ENCODE data around the gene TMEM208. TPM values are rescaled to one million over a fixed set of nuclear protein-coding genes. Genes with fewer than 3 reads are reported as not detected.

Gene TMEM208
- total and polyA plus RNA-seq, 3 experiments from 2014 or later = 58.4 to 83.7 (median 69.5) TPM

GRCh38 chr16:67206129-67206837, 20.6 kb upstream of the TMEM208 start:
- Mint-ChIP-seq H3K4me1 (no peaks in the 10 kb centered on the region), H3K27ac (peak overlapping the region in 5 of 8 donors; percentile 5 to 88 (median 48))
- H3K27me3 ChIP-seq (ENCODE audit: insufficient read depth, low read length, poor library complexity, severe bottlenecking) = no peaks in the 10 kb centered on the region

GRCh38 chr16:67206838-67207248, 20.1 kb upstream of the TMEM208 start:
- H3K36me3 Mint-ChIP-seq = peaks cover 0 to 20% (median 0%) of the 10 kb centered on the region in 3 donors
- H3K4me3 Mint-ChIP-seq = peak overlapping the region in 1 of 7 donors; percentile 15
- Histone ChIP-seq H3K36me3 (ENCODE audit: insufficient read depth, low read length) (no peaks in the 10 kb centered on the region), H3K4me1 (ENCODE audit: insufficient read depth, low read length) (no peaks in the 10 kb centered on the region), H3K27me3 (ENCODE audit: insufficient read depth, low read length, poor library complexity, severe bottlenecking) (no peaks in the 10 kb centered on the region), H3K4me3 (ENCODE audit: low read length) (no peak overlapping the region), H3K27ac (ENCODE audit: low read depth, low read length) (no peak overlapping the region), H3K9me3 (ENCODE audit: low read length) (no peaks in the 10 kb centered on the region)
- ChIA-PET CTCF (no interaction called here), POLR2A (no interaction called here)
- peaks cover 0 to 2% of the 10 kb centered on the region in 2 donors for H3K27me3 Mint-ChIP-seq
- H3K4me1 Mint-ChIP-seq = no peaks in the 10 kb centered on the region
- DNase-seq = no peak
- H3K27ac Mint-ChIP-seq = peak overlapping the region in 2 of 8 donors; percentile 26 to 32
- H3K9me3 Mint-ChIP-seq = no peaks in the 10 kb centered on the region

More at GRCh38 chr16:67206129-67206837, 20.6 kb upstream of the TMEM208 start:
- Histone ChIP-seq H3K4me3 (ENCODE audit: low read length) (no peak overlapping the region), H3K9me3 (ENCODE audit: low read length) (no peaks in the 10 kb centered on the region), H3K27ac (ENCODE audit: low read depth, low read length) (no peak overlapping the region), H3K36me3 (ENCODE audit: insufficient read depth, low read length) (no peaks in the 10 kb centered on the region), H3K4me1 (ENCODE audit: insufficient read depth, low read length) (no peaks in the 10 kb centered on the region)
- DNase-seq = no peak
- H3K36me3 Mint-ChIP-seq = peaks cover 0 to 25% (median 0%) of the 10 kb centered on the region in 3 donors
- H3K9me3 Mint-ChIP-seq = no peaks in the 10 kb centered on the region
- H3K4me3 Mint-ChIP-seq = peak overlapping the region in 1 of 7 donors; percentile 15
- CTCF ChIA-PET = no interaction called here
- no peaks in the 10 kb centered on the region for H3K27me3 Mint-ChIP-seq
- POLR2A ChIA-PET = no interaction called here

GRCh38 chr16:67207249-67208091, 19.5 kb upstream of the TMEM208 start:
- CTCF ChIA-PET = no interaction called here
- H3K27ac ChIP-seq (ENCODE audit: low read depth, low read length) = no peak overlapping the region
- H3K36me3 ChIP-seq (ENCODE audit: insufficient read depth, low read length) = no peaks in the 10 kb centered on the region
- no peaks in the 10 kb centered on the region for H3K27me3 ChIP-seq (ENCODE audit: insufficient read depth, low read length, poor library complexity, severe bottlenecking)
- peak in 1 of 5 donors; percentile 42 for DNase-seq
- H3K9me3 Mint-ChIP-seq = no peaks in the 10 kb centered on the region
- H3K27ac Mint-ChIP-seq = peak overlapping the region in 1 of 8 donors; percentile 26
- no peaks in the 10 kb centered on the region for H3K4me1 ChIP-seq (ENCODE audit: insufficient read depth, low read length)
- H3K9me3 ChIP-seq (ENCODE audit: low read length) = no peaks in the 10 kb centered on the region
- peaks cover 0 to 2% of the 10 kb centered on the region in 2 donors for H3K27me3 Mint-ChIP-seq
- peaks cover 0 to 15% (median 0%) of the 10 kb centered on the region in 3 donors for H3K36me3 Mint-ChIP-seq
- POLR2A ChIA-PET = no interaction called here
- no peaks in the 10 kb centered on the region for H3K4me1 Mint-ChIP-seq
- no peak overlapping the region for H3K4me3 ChIP-seq (ENCODE audit: low read length)
- H3K4me3 Mint-ChIP-seq = no peak overlapping the region

- POLR2A ChIA-PET = no interaction called here
- no peaks in the 10 kb centered on the region for H3K9me3 Mint-ChIP-seq
- no peaks in the 10 kb centered on the region for H3K36me3 ChIP-seq (ENCODE audit: insufficient read depth, low read length)
- peaks cover 0 to 8% (median 0%) of the 10 kb centered on the region in 3 donors for H3K36me3 Mint-ChIP-seq
- no peaks in the 10 kb centered on the region for H3K27me3 ChIP-seq (ENCODE audit: insufficient read depth, low read length, poor library complexity, severe bottlenecking)
- H3K4me1 Mint-ChIP-seq = no peaks in the 10 kb centered on the region
- H3K27ac Mint-ChIP-seq = no peak overlapping the region
- H3K4me1 ChIP-seq (ENCODE audit: insufficient read depth, low read length) = no peaks in the 10 kb centered on the region
- no peaks in the 10 kb centered on the region for H3K9me3 ChIP-seq (ENCODE audit: low read length)
- CTCF ChIA-PET = interaction anchor here (1.1 kb wide), 1 partner anchor 9 kb away, joined by 3 read pairs; no protein-coding TSS in a partner anchor
- no peak overlapping the region for H3K27ac ChIP-seq (ENCODE audit: low read depth, low read length)
- H3K4me3 ChIP-seq (ENCODE audit: low read length) = no peak overlapping the region
- DNase-seq = peak in 1 of 5 donors; percentile 39
- H3K4me3 Mint-ChIP-seq = no peak overlapping the region
- H3K27me3 Mint-ChIP-seq = peaks cover 0 to 2% of the 10 kb centered on the region in 2 donors
Observed at GRCh38 chr16:67208154-67208896, 18.6 kb upstream of the TMEM208 start.

GRCh38 chr16:67209565-67209964, 17.4 kb upstream of the TMEM208 start:
- DNase-seq = peak in 1 of 5 donors; percentile 30
- peaks cover 0 to 2% of the 10 kb centered on the region in 2 donors for H3K27me3 Mint-ChIP-seq
- no peaks in the 10 kb centered on the region for H3K27me3 ChIP-seq (ENCODE audit: insufficient read depth, low read length, poor library complexity, severe bottlenecking)
- H3K4me3 Mint-ChIP-seq = no peak overlapping the region
- no peaks in the 10 kb centered on the region for H3K36me3 ChIP-seq (ENCODE audit: insufficient read depth, low read length)
- no peaks in the 10 kb centered on the region for H3K4me1 Mint-ChIP-seq
- POLR2A ChIA-PET = no interaction called here
- no peak overlapping the region for H3K27ac ChIP-seq (ENCODE audit: low read depth, low read length)
- no peaks in the 10 kb centered on the region for H3K9me3 Mint-ChIP-seq
- H3K27ac Mint-ChIP-seq = peak overlapping the region in 1 of 8 donors; percentile 75
- H3K36me3 Mint-ChIP-seq = no peaks in the 10 kb centered on the region
- H3K4me3 ChIP-seq (ENCODE audit: low read length) = no peak overlapping the region
- H3K9me3 ChIP-seq (ENCODE audit: low read length) = no peaks in the 10 kb centered on the region
- H3K4me1 ChIP-seq (ENCODE audit: insufficient read depth, low read length) = no peaks in the 10 kb centered on the region
- CTCF ChIA-PET = interaction anchor here (1.1 kb wide), 1 partner anchor 8 kb away, joined by 3 read pairs; no protein-coding TSS in a partner anchor

GRCh38 chr16:67210069-67210937, 16.6 kb upstream of the TMEM208 start:
- Histone ChIP-seq H3K36me3 (ENCODE audit: insufficient read depth, low read length) (no peaks in the 10 kb centered on the region), H3K27me3 (ENCODE audit: insufficient read depth, low read length, poor library complexity, severe bottlenecking) (no peaks in the 10 kb centered on the region), H3K4me1 (ENCODE audit: insufficient read depth, low read length) (no peaks in the 10 kb centered on the region), H3K9me3 (ENCODE audit: low read length) (no peaks in the 10 kb centered on the region), H3K27ac (ENCODE audit: low read depth, low read length) (no peak overlapping the region), H3K4me3 (ENCODE audit: low read length) (no peak overlapping the region)
- POLR2A ChIA-PET = interaction anchor here (0.6 kb wide), 1 partner anchor 613 kb away, joined by 13 read pairs; no protein-coding TSS in a partner anchor
- Mint-ChIP-seq H3K27ac (no peak overlapping the region), H3K4me3 (no peak overlapping the region), H3K36me3 (no peaks in the 10 kb centered on the region), H3K27me3 (peaks cover 0 to 2% of the 10 kb centered on the region in 2 donors), H3K9me3 (no peaks in the 10 kb centered on the region), H3K4me1 (no peaks in the 10 kb centered on the region)
- peak in 1 of 5 donors; percentile 42 for DNase-seq
- CTCF ChIA-PET = no interaction called here

GRCh38 chr16:67211674-67212073, 15.3 kb upstream of the TMEM208 start:
- H3K4me3 Mint-ChIP-seq = no peak overlapping the region
- peak overlapping the region in 1 of 8 donors; percentile 18 for H3K27ac Mint-ChIP-seq
- no peaks in the 10 kb centered on the region for H3K9me3 Mint-ChIP-seq
- H3K4me1 Mint-ChIP-seq = no peaks in the 10 kb centered on the region
- Histone ChIP-seq H3K4me1 (ENCODE audit: insufficient read depth, low read length) (no peaks in the 10 kb centered on the region), H3K36me3 (ENCODE audit: insufficient read depth, low read length) (no peaks in the 10 kb centered on the region), H3K9me3 (ENCODE audit: low read length) (no peaks in the 10 kb centered on the region), H3K27ac (ENCODE audit: low read depth, low read length) (no peak overlapping the region), H3K27me3 (ENCODE audit: insufficient read depth, low read length, poor library complexity, severe bottlenecking) (no peaks in the 10 kb centered on the region), H3K4me3 (ENCODE audit: low read length) (no peak overlapping the region)
- peak in 1 of 5 donors; percentile 33 for DNase-seq
- H3K36me3 Mint-ChIP-seq = peaks cover 0 to 2% (median 0%) of the 10 kb centered on the region in 3 donors
- peaks cover 0 to 2% of the 10 kb centered on the region in 2 donors for H3K27me3 Mint-ChIP-seq
- POLR2A ChIA-PET = no interaction called here
- CTCF ChIA-PET = interaction anchor here (0.8 kb wide), 1 partner anchor 14 kb away, joined by 3 read pairs; no protein-coding TSS in a partner anchor

Measured in CD8-positive, alpha-beta memory T cell (primary cell).